HG03460 (cell line): ENCODE results near the gene VPS13C.
"Not testable (repeated sequence)": the region's sequence is repeated elsewhere in the genome, so short reads cannot be mapped to it uniquely, and the experiment has no call there.

ENCODE experiments used
- ATAC-seq: cut with Tn5 transposase; IDR thresholded peaks from one replicate; pipeline ENCODE4 v1.9.1; 2021; ENCODE audit not compliant: unreplicated experiment

The VPS13C gene

DNA sequence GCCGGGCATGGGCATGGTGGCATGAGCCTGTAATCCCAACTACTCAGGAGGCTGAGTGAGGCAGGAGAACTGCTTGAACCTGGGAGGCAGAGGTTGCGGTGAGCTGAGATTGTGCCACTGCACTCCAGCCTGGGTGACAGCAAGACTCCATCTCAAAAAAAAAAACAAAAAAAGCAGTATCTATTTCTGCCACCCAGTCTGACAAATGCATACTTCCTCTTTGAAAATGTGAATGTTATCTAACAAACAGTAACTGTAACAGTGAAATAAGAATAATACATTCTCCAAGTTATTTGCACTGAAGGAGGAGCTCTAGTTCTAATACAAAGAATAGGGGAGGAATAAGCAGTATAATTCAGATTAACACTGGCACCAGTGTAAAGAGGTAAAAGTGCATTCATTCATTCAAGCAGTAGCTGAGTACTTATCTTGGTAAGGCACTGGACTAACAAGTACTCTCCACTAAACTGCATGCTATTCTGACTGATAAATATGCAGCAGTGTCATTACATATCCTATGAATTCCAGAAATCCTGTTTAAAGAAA, 12.9 kb downstream of the VPS13C start:
- ATAC-seq: peak; percentile 50

- ATAC-seq: peak; percentile 87
Measured at GRCh38 chr15:62046078-62046743, 14.0 kb downstream of the VPS13C start.

- no peak for ATAC-seq
Measured at GRCh38 chr15:62035256-62035924, 24.9 kb downstream of the VPS13C start.

DNA sequence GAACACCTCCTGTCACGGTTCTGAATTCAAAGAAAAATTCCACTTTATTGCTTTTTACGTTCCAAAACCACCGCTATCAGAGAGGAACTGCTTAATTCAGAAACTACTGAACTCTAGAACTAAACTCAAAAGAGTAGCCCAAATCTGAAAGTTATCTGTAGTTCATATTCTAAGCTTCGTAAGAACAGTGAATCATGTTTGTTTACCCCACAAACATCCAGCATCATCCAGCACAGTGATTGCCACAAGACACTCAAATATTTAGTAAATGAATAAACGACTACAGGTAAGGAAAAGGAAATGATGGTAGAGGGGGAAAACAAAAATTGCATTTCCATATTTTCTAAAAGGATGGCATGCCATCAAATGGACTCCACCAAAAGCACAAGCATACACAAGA, 32.3 kb downstream of the VPS13C start:
- no peak for ATAC-seq

- ATAC-seq: no peak
Measured at GRCh38 chr15:62027263-62027565, 33.0 kb downstream of the VPS13C start.

- ATAC-seq: no peak
Measured at GRCh38 chr15:62026487-62027262, 33.6 kb downstream of the VPS13C start.

- ATAC-seq: no peak
Measured at GRCh38 chr15:62021991-62022600, 38.2 kb downstream of the VPS13C start.

GRCh38 chr15:62020576-62021160, 39.6 kb downstream of the VPS13C start:
- no peak for ATAC-seq

GRCh38 chr15:62005354-62005753, 54.9 kb downstream of the VPS13C start:
- ATAC-seq: not testable (repeated sequence)

DNA sequence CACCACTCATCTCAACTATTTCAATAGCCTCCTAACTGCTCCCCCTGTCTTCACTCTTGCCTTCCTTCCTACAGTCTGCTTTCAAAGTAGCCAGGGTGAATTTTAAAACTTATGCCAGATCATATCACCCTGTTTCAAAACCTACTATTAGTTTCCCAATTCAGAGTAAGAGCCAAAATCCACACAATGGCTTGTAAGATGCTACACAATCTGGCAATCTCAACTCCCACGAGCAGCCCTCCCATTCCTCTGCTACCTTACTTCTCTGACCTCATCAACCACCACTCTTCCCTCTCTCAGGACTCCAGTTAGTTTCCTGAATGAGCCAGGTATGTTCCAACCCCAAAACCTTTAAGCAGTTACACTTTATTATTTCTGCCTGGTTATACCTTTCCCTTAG, 62.5 kb downstream of the VPS13C start:
- ATAC-seq: no peak

DNA sequence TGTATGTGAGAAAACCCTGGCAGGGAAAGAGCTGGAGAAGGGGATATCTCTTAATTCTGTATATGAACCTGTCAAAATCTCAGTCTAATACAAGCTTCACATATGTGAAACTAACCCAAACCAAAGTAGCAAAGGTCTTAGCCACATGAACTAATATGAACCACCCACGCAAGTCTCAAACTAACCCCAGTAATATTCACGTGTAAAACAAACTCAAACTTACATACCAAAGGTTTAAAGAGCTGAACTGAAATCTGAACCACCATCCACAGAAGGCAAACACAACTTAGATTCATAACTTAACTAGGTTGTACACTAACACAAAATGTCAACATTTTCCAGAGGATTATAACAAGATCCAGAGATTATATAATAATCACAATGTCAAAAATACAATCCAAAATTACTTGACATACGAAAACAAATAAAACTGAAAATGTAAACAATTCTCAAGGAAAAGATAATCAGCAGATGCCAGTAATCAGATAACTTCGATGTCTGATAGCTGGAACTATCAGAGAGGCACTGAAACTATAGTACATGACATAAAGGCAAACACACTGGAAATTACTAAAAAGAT, 64.1 kb downstream of the VPS13C start:
- no peak for ATAC-seq

DNA sequence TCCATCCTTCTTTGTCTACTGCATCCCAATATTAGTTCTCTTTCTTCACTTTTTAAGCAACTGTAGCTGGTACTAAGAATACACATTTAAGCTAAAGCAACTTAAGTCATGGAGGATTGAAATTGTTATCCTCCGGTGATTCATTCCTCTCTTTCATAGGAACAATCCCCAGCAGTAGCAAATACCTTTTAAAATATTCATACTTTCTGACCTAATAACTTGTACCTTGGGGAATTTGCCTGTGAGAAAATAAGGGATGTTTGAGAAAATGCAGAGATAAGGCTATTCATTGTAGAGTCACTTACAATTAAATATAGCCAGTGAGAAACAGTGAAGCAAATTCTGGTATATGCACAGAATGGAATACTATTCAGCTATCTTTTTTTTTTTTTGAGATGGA, 66.0 kb downstream of the VPS13C start:
- ATAC-seq: no peak

- ATAC-seq: no peak
Measured at GRCh38 chr15:61992518-61992917, 67.7 kb downstream of the VPS13C start.

- no peak for ATAC-seq
Measured at GRCh38 chr15:61989667-61990066, 70.6 kb downstream of the VPS13C start.

DNA sequence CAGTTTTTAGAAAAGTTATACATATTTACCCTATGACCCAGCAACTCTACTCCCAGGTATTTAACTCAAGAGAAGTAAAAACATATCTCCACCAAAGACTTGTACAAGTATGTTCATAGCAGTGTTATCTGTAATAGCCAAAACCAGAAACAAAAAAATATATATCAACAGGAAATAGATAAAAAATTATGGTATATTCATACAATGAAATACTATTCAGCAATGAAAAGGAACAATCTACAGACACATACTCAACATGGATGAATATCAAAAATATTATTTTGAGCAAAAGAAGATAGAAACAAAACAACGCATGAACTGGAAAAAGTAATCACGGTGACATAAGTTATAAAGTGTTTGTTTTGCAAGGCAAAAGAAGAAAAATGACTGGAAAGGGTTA, 72.4 kb downstream of the VPS13C start:
- ATAC-seq: no peak

DNA sequence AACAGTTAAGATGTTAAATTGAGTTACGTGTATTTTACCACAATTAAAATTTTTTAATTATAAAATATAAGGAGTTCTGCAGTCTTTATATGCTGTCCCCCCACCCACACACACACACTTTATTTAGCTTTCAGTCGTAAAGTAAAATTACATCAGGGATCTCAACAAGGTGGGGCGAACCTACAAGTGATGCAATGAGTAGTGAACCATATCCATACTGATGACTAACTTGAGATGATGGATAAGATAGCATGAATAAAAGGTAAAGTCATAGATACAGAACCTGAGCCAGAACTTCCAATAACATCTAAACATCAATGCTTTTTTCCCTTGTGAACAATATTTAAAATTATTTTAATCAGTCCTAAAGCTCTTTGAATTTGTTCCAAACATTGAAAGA, 77.2 kb downstream of the VPS13C start:
- ATAC-seq: no peak

- no peak for ATAC-seq
Measured at GRCh38 chr15:61978225-61978624, 82.0 kb downstream of the VPS13C start.

GRCh38 chr15:61974759-61975158, 85.5 kb downstream of the VPS13C start:
- no peak for ATAC-seq

GRCh38 chr15:61974118-61974517, 86.1 kb downstream of the VPS13C start:
- ATAC-seq: no peak

- no peak for ATAC-seq
Measured at GRCh38 chr15:61951949-61952348, 108.3 kb downstream of the VPS13C start.

DNA sequence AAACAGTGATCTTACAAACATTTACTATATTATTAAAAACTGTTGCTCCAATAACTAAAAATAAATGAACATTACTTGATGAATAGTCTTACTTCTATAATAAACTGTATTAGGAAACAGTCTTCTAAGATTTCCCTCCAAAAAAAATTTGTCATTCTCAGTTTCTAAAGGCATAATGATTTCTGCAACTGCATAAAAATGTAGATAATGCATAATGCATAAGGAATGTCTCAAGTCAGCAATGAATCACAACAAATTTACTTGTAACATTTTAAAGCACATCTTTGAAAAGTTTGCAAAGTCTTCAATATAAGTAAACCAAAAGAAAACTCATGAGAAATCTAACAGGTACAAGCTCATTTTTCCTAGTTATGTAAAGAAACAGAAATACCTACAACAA, 113.5 kb downstream of the VPS13C start:
- no peak for ATAC-seq
